Measurements from ENCODE around the gene BLM. TPM values are rescaled to one million over a fixed set of nuclear protein-coding genes. Genes with fewer than 3 reads are reported as not detected.

BLM gene
- total RNA-seq, 1 experiment from 2014 or later: 40.0 TPM

- TF ChIP-seq EZH2 (IDR thresholded peaks at IDR 0.05; ENCODE audit: borderline replicate concordance, low read depth, low read length, poor library complexity, severe bottlenecking) (no peak), CTCF (conservative IDR thresholded peaks at IDR 0.05; ENCODE audit: low read depth, low read length) (no peak)
- ChIA-PET CTCF (interaction anchor here (0.7 kb wide), 1 partner anchor 10 kb away, joined by 4 read pairs; no protein-coding TSS in a partner anchor), POLR2A (ENCODE audit: low non-redundant PET) (interaction anchor here (0.6 kb wide), 1 partner anchor 14 kb away, joined by 3 read pairs; no protein-coding TSS in a partner anchor)
- Histone ChIP-seq H3K4me1 (ENCODE audit: insufficient read depth, low read length, poor library complexity, severe bottlenecking) (peaks cover 13% of the 10 kb centered on the region), H3K27ac (ENCODE audit: low read depth, low read length, poor library complexity, severe bottlenecking) (no peak overlapping the region), H3K27me3 (replicated peaks; ENCODE audit: insufficient read depth, low read depth, low read length, poor library complexity) (no peaks in the 10 kb centered on the region), H3K36me3 (ENCODE audit: insufficient read depth, low read length, poor library complexity, severe bottlenecking) (no peaks in the 10 kb centered on the region), H3K4me3 (ENCODE audit: low read depth, low read length, poor library complexity, severe bottlenecking) (no peak overlapping the region), H3K9me3 (ENCODE audit: low read depth, low read length, poor library complexity, severe bottlenecking) (no peaks in the 10 kb centered on the region)
- no peak for DNase-seq (ENCODE audit: low spot score)
- BruUV-seq (replicated peaks): no TSS peak
- intact Hi-C loops (cut with micrococcal nuclease; ENCODE audit: unreplicated experiment): no loop called here
These were observed 35.7 kb upstream of the BLM start for GRCh38 chr15:90681480-90681879.

- TF ChIP-seq EZH2 (IDR thresholded peaks at IDR 0.05; ENCODE audit: borderline replicate concordance, low read depth, low read length, poor library complexity, severe bottlenecking) (no peak), CTCF (conservative IDR thresholded peaks at IDR 0.05; ENCODE audit: low read depth, low read length) (no peak)
- ChIA-PET POLR2A (ENCODE audit: low non-redundant PET) (no interaction called here), CTCF (no interaction called here)
- Histone ChIP-seq H3K36me3 (ENCODE audit: insufficient read depth, low read length, poor library complexity, severe bottlenecking) (no peaks in the 10 kb centered on the region), H3K4me1 (ENCODE audit: insufficient read depth, low read length, poor library complexity, severe bottlenecking) (peaks cover 18% of the 10 kb centered on the region), H3K9me3 (ENCODE audit: low read depth, low read length, poor library complexity, severe bottlenecking) (no peaks in the 10 kb centered on the region), H3K27me3 (replicated peaks; ENCODE audit: insufficient read depth, low read depth, low read length, poor library complexity) (no peaks in the 10 kb centered on the region), H3K27ac (ENCODE audit: low read depth, low read length, poor library complexity, severe bottlenecking) (no peak overlapping the region), H3K4me3 (ENCODE audit: low read depth, low read length, poor library complexity, severe bottlenecking) (no peak overlapping the region)
- DNase-seq (ENCODE audit: low spot score): no peak
- intact Hi-C loops (cut with micrococcal nuclease; ENCODE audit: unreplicated experiment): no loop called here
- no TSS peak for BruUV-seq (replicated peaks)
These were observed 33.8 kb upstream of the BLM start for GRCh38 chr15:90683371-90683770.

DNA sequence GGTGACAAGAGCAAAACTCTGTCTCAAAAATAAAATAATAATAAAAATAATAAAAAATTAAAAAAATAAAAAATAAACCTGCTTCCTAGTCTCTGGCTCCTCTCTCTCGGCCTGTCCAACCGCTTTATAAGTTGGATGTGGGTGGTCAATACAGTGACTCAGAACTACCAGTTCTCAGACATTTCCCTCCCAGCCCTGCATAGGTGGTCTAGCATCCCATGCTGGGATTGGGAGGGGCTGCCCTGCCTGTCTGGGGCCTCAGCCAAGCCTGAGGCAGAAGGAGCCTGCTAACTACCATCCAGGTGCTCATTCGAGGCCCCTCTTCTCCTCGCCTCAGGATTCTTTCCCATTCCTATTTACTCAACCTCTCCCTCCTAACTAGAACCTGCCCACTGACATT lies 33.3 kb upstream of the BLM start:
- H3K4me3 ChIP-seq (ENCODE audit: low read depth, low read length, poor library complexity, severe bottlenecking): no peak overlapping the region
- POLR2A ChIA-PET (ENCODE audit: low non-redundant PET): no interaction called here
- H3K27me3 ChIP-seq (replicated peaks; ENCODE audit: insufficient read depth, low read depth, low read length, poor library complexity): no peaks in the 10 kb centered on the region
- H3K36me3 ChIP-seq (ENCODE audit: insufficient read depth, low read length, poor library complexity, severe bottlenecking): no peaks in the 10 kb centered on the region
- peaks cover 3% of the 10 kb centered on the region for H3K9me3 ChIP-seq (ENCODE audit: low read depth, low read length, poor library complexity, severe bottlenecking)
- BruUV-seq (replicated peaks): no TSS peak
- no peak overlapping the region for H3K27ac ChIP-seq (ENCODE audit: low read depth, low read length, poor library complexity, severe bottlenecking)
- intact Hi-C loops (cut with micrococcal nuclease; ENCODE audit: unreplicated experiment): no loop called here
- peaks cover 18% of the 10 kb centered on the region for H3K4me1 ChIP-seq (ENCODE audit: insufficient read depth, low read length, poor library complexity, severe bottlenecking)
- TF ChIP-seq EZH2 (IDR thresholded peaks at IDR 0.05; ENCODE audit: borderline replicate concordance, low read depth, low read length, poor library complexity, severe bottlenecking): no peak
- no peak for TF ChIP-seq CTCF (conservative IDR thresholded peaks at IDR 0.05; ENCODE audit: low read depth, low read length)
- CTCF ChIA-PET: no interaction called here
- no peak for DNase-seq (ENCODE audit: low spot score)
